ENCODE measurements around the gene PCSK9.

Gene PCSK9

GRCh38 chr1:55073187-55073916 lies 34.0 kb downstream of the PCSK9 start:
- DNase-seq (ENCODE audit: low read depth), result no peak
- Histone ChIP-seq H3K4me1 (ENCODE audit: control insufficient read depth, insufficient read depth, low read length) (peaks cover 6% of the 10 kb centered on the region), H3K27me3 (replicated peaks; ENCODE audit: control insufficient read depth, insufficient read depth, low read length) (no peaks in the 10 kb centered on the region), H3K36me3 (ENCODE audit: control insufficient read depth, insufficient read depth, low read length, severe bottlenecking) (peaks cover 97% of the 10 kb centered on the region), H3K9me3 (ENCODE audit: control insufficient read depth, low read length) (no peaks in the 10 kb centered on the region), H3K4me3 (ENCODE audit: low read length) (no peak overlapping the region), H3K9ac (ENCODE audit: low read length) (no peak overlapping the region)

GRCh38 chr1:55074455-55074854 lies 35.1 kb downstream of the PCSK9 start:
- H3K9me3 ChIP-seq (ENCODE audit: control insufficient read depth, low read length), result no peaks in the 10 kb centered on the region
- no peak for DNase-seq (ENCODE audit: low read depth)
- H3K9ac ChIP-seq (ENCODE audit: low read length), result no peak overlapping the region
- H3K4me1 ChIP-seq (ENCODE audit: control insufficient read depth, insufficient read depth, low read length), result peaks cover 6% of the 10 kb centered on the region
- no peak overlapping the region for H3K4me3 ChIP-seq (ENCODE audit: low read length)
- peaks cover 97% of the 10 kb centered on the region for H3K36me3 ChIP-seq (ENCODE audit: control insufficient read depth, insufficient read depth, low read length, severe bottlenecking)
- no peaks in the 10 kb centered on the region for H3K27me3 ChIP-seq (replicated peaks; ENCODE audit: control insufficient read depth, insufficient read depth, low read length)

- peaks cover 99% of the 10 kb centered on the region for H3K36me3 ChIP-seq (ENCODE audit: control insufficient read depth, insufficient read depth, low read length, severe bottlenecking)
- DNase-seq (ENCODE audit: low read depth), result no peak
Observed at GRCh38 chr1:55076356-55076755, 37.0 kb downstream of the PCSK9 start.

GRCh38 chr1:55078470-55078869 lies 39.1 kb downstream of the PCSK9 start:
- DNase-seq (ENCODE audit: low read depth), result no peak
- Histone ChIP-seq H3K4me1 (ENCODE audit: control insufficient read depth, insufficient read depth, low read length) (peaks cover 11% of the 10 kb centered on the region), H3K9me3 (ENCODE audit: control insufficient read depth, low read length) (no peaks in the 10 kb centered on the region), H3K36me3 (ENCODE audit: control insufficient read depth, insufficient read depth, low read length, severe bottlenecking) (peaks cover 99% of the 10 kb centered on the region), H3K27me3 (replicated peaks; ENCODE audit: control insufficient read depth, insufficient read depth, low read length) (no peaks in the 10 kb centered on the region), H3K4me3 (ENCODE audit: low read length) (no peak overlapping the region), H3K9ac (ENCODE audit: low read length) (no peak overlapping the region)

More at GRCh38 chr1:55076356-55076755, 37.0 kb downstream of the PCSK9 start:
- H3K9me3 ChIP-seq (ENCODE audit: control insufficient read depth, low read length), result no peaks in the 10 kb centered on the region
- H3K4me1 ChIP-seq (ENCODE audit: control insufficient read depth, insufficient read depth, low read length), result peaks cover 7% of the 10 kb centered on the region
- no peak overlapping the region for H3K9ac ChIP-seq (ENCODE audit: low read length)
- H3K27me3 ChIP-seq (replicated peaks; ENCODE audit: control insufficient read depth, insufficient read depth, low read length), result no peaks in the 10 kb centered on the region
- H3K4me3 ChIP-seq (ENCODE audit: low read length), result no peak overlapping the region

GRCh38 chr1:55079651-55080050 lies 40.3 kb downstream of the PCSK9 start:
- Histone ChIP-seq H3K9ac (ENCODE audit: low read length) (no peak overlapping the region), H3K4me1 (ENCODE audit: control insufficient read depth, insufficient read depth, low read length) (peaks cover 11% of the 10 kb centered on the region), H3K4me3 (ENCODE audit: low read length) (no peak overlapping the region), H3K36me3 (ENCODE audit: control insufficient read depth, insufficient read depth, low read length, severe bottlenecking) (peaks cover 100% of the 10 kb centered on the region), H3K27me3 (replicated peaks; ENCODE audit: control insufficient read depth, insufficient read depth, low read length) (no peaks in the 10 kb centered on the region), H3K9me3 (ENCODE audit: control insufficient read depth, low read length) (no peaks in the 10 kb centered on the region)
- DNase-seq (ENCODE audit: low read depth), result no peak

GRCh38 chr1:55081188-55081904 lies 42.0 kb downstream of the PCSK9 start:
- Histone ChIP-seq H3K27me3 (replicated peaks; ENCODE audit: control insufficient read depth, insufficient read depth, low read length) (no peaks in the 10 kb centered on the region), H3K9ac (ENCODE audit: low read length) (no peak overlapping the region), H3K4me3 (ENCODE audit: low read length) (no peak overlapping the region), H3K4me1 (ENCODE audit: control insufficient read depth, insufficient read depth, low read length) (peaks cover 10% of the 10 kb centered on the region), H3K36me3 (ENCODE audit: control insufficient read depth, insufficient read depth, low read length, severe bottlenecking) (peaks cover 100% of the 10 kb centered on the region), H3K9me3 (ENCODE audit: control insufficient read depth, low read length) (no peaks in the 10 kb centered on the region)
- peak; percentile 64 for DNase-seq (ENCODE audit: low read depth)

GRCh38 chr1:55081905-55082296 lies 42.6 kb downstream of the PCSK9 start:
- Histone ChIP-seq H3K9me3 (ENCODE audit: control insufficient read depth, low read length) (no peaks in the 10 kb centered on the region), H3K9ac (ENCODE audit: low read length) (no peak overlapping the region), H3K4me1 (ENCODE audit: control insufficient read depth, insufficient read depth, low read length) (peaks cover 5% of the 10 kb centered on the region), H3K4me3 (ENCODE audit: low read length) (no peak overlapping the region), H3K36me3 (ENCODE audit: control insufficient read depth, insufficient read depth, low read length, severe bottlenecking) (peaks cover 100% of the 10 kb centered on the region), H3K27me3 (replicated peaks; ENCODE audit: control insufficient read depth, insufficient read depth, low read length) (no peaks in the 10 kb centered on the region)
- peak; percentile 24 for DNase-seq (ENCODE audit: low read depth)

GRCh38 chr1:55084257-55084656 lies 44.9 kb downstream of the PCSK9 start:
- Histone ChIP-seq H3K9ac (ENCODE audit: low read length) (no peak overlapping the region), H3K4me1 (ENCODE audit: control insufficient read depth, insufficient read depth, low read length) (peaks cover 5% of the 10 kb centered on the region), H3K36me3 (ENCODE audit: control insufficient read depth, insufficient read depth, low read length, severe bottlenecking) (peaks cover 100% of the 10 kb centered on the region), H3K4me3 (ENCODE audit: low read length) (no peak overlapping the region), H3K9me3 (ENCODE audit: control insufficient read depth, low read length) (no peaks in the 10 kb centered on the region), H3K27me3 (replicated peaks; ENCODE audit: control insufficient read depth, insufficient read depth, low read length) (no peaks in the 10 kb centered on the region)
- DNase-seq (ENCODE audit: low read depth), result no peak

- H3K36me3 ChIP-seq (ENCODE audit: control insufficient read depth, insufficient read depth, low read length, severe bottlenecking), result peaks cover 100% of the 10 kb centered on the region
- no peak overlapping the region for H3K4me3 ChIP-seq (ENCODE audit: low read length)
- H3K9me3 ChIP-seq (ENCODE audit: control insufficient read depth, low read length), result no peaks in the 10 kb centered on the region
- peaks cover 7% of the 10 kb centered on the region for H3K4me1 ChIP-seq (ENCODE audit: control insufficient read depth, insufficient read depth, low read length)
- no peak overlapping the region for H3K9ac ChIP-seq (ENCODE audit: low read length)
- no peak for DNase-seq (ENCODE audit: low read depth)
- no peaks in the 10 kb centered on the region for H3K27me3 ChIP-seq (replicated peaks; ENCODE audit: control insufficient read depth, insufficient read depth, low read length)
Observed at GRCh38 chr1:55087439-55087838, 48.1 kb downstream of the PCSK9 start.

- H3K9ac ChIP-seq (ENCODE audit: low read length), result no peak overlapping the region
- H3K27me3 ChIP-seq (replicated peaks; ENCODE audit: control insufficient read depth, insufficient read depth, low read length), result no peaks in the 10 kb centered on the region
- peaks cover 100% of the 10 kb centered on the region for H3K36me3 ChIP-seq (ENCODE audit: control insufficient read depth, insufficient read depth, low read length, severe bottlenecking)
- H3K4me3 ChIP-seq (ENCODE audit: low read length), result no peak overlapping the region
- no peaks in the 10 kb centered on the region for H3K9me3 ChIP-seq (ENCODE audit: control insufficient read depth, low read length)
- DNase-seq (ENCODE audit: low read depth), result no peak
- H3K4me1 ChIP-seq (ENCODE audit: control insufficient read depth, insufficient read depth, low read length), result peaks cover 7% of the 10 kb centered on the region
Observed at GRCh38 chr1:55088413-55088812, 49.1 kb downstream of the PCSK9 start.

- H3K4me1 ChIP-seq (ENCODE audit: control insufficient read depth, insufficient read depth, low read length), result peaks cover 9% of the 10 kb centered on the region
- no peak for DNase-seq (ENCODE audit: low read depth)
Observed at GRCh38 chr1:55089683-55090082, 50.3 kb downstream of the PCSK9 start.

More at GRCh38 chr1:55089683-55090082, 50.3 kb downstream of the PCSK9 start:
- Histone ChIP-seq H3K36me3 (ENCODE audit: control insufficient read depth, insufficient read depth, low read length, severe bottlenecking) (peaks cover 100% of the 10 kb centered on the region), H3K4me3 (ENCODE audit: low read length) (no peak overlapping the region), H3K27me3 (replicated peaks; ENCODE audit: control insufficient read depth, insufficient read depth, low read length) (no peaks in the 10 kb centered on the region), H3K9me3 (ENCODE audit: control insufficient read depth, low read length) (no peaks in the 10 kb centered on the region), H3K9ac (ENCODE audit: low read length) (no peak overlapping the region)
